GM23338 (cell line): ENCODE results near the gene DDC. TPM values are rescaled to one million over a fixed set of nuclear protein-coding genes. Genes with fewer than 3 reads are reported as not detected.

ENCODE experiments used
- ATAC-seq: fragments of 200-7000 bp; cut with Tn5 transposase; 3 replicates; pipeline ENCODE4 v1.9.1; 2020
- DNase-seq: peaks from one replicate; pipeline ENCODE4 v3.0.0-alpha.2; 2015; ENCODE audit warnings: low spot score
- H2AFZ ChIP-seq: fragments of 200-600 bp; sonication (generic); 2 replicates; pipeline ENCODE4 v1.8.0; 2016; ENCODE audit warnings: antibody characterized with exemption, mild to moderate bottlenecking, moderate library complexity
- H3F3A ChIP-seq: fragments of 200-600 bp; sonication (generic); replicated peaks from 2 replicates; pipeline ENCODE4 v1.8.0; 2017; ENCODE audit warnings: antibody characterized with exemption, mixed run types, low read depth
- H3K27ac ChIP-seq: fragments of 200-600 bp; sonication (generic); 2 replicates; pipeline ENCODE4 v1.6.1; 2016; ENCODE audit warnings: low read depth
- H3K27me3 ChIP-seq: fragments of 200-600 bp; sonication (generic); 2 replicates; pipeline ENCODE4 v1.8.0; 2016; ENCODE audit warnings: mild to moderate bottlenecking, mixed run types, moderate library complexity; ENCODE audit not compliant: insufficient read depth
- H3K36me3 ChIP-seq: fragments of 200-600 bp; sonication (generic); 2 replicates; pipeline ENCODE4 v1.8.0; 2016; ENCODE audit warnings: mild to moderate bottlenecking; ENCODE audit not compliant: insufficient read depth
- H3K4me1 ChIP-seq: fragments of 200-600 bp; sonication (generic); 2 replicates; pipeline ENCODE4 v1.8.0; 2016; ENCODE audit warnings: mild to moderate bottlenecking, moderate library complexity; ENCODE audit not compliant: insufficient read depth
- H3K4me2 ChIP-seq: fragments of 200-600 bp; sonication (generic); 2 replicates; pipeline ENCODE4 v1.7.1; 2017; ENCODE audit warnings: mixed run types
- H3K4me3 ChIP-seq: fragments of 200-600 bp; sonication (generic); 2 replicates; pipeline ENCODE4 v1.6.1; 2016; ENCODE audit warnings: mixed run types
- H3K79me2 ChIP-seq: fragments of 200-600 bp; sonication (generic); replicated peaks from 2 replicates; pipeline ENCODE4 v1.8.0; 2017; ENCODE audit warnings: mild to moderate bottlenecking; ENCODE audit not compliant: insufficient read depth
- H3K9me2 ChIP-seq: fragments of 200-600 bp; sonication (generic); 2 replicates; pipeline ENCODE4 v1.8.0; 2017; ENCODE audit not compliant: insufficient read depth
- H4K20me1 ChIP-seq: fragments of 200-600 bp; sonication (generic); replicated peaks from 2 replicates; pipeline ENCODE4 v1.8.0; 2017; ENCODE audit warnings: mild to moderate bottlenecking; ENCODE audit not compliant: insufficient read depth
- H3K27ac Mint-ChIP-seq: 2 replicates; pipeline ENCODE4 v1.8.0; 2020; ENCODE audit warnings: inconsistent platforms, mild to moderate bottlenecking, moderate library complexity, mixed read lengths
- H3K27me3 Mint-ChIP-seq: 3 replicates; pipeline ENCODE4 v1.8.0; 2022; ENCODE audit warnings: low read depth, mild to moderate bottlenecking, moderate library complexity, mixed read lengths, inconsistent platforms; ENCODE audit not compliant: insufficient read depth, poor library complexity
- H3K36me3 Mint-ChIP-seq: 3 replicates; pipeline ENCODE4 v1.8.0; 2021; ENCODE audit warnings: low read depth, mild to moderate bottlenecking, inconsistent platforms, moderate library complexity, mixed read lengths
- H3K4me1 Mint-ChIP-seq: 3 replicates; pipeline ENCODE4 v1.8.0; 2020; ENCODE audit warnings: mild to moderate bottlenecking, inconsistent platforms, mixed read lengths
- H3K4me3 Mint-ChIP-seq: 3 replicates; pipeline ENCODE4 v1.8.0; 2021; ENCODE audit warnings: moderate library complexity, mild to moderate bottlenecking, inconsistent platforms, mixed read lengths
- H3K9me3 Mint-ChIP-seq: 3 replicates; pipeline ENCODE4 v1.8.0; 2020; ENCODE audit warnings: moderate library complexity, mild to moderate bottlenecking, inconsistent platforms, mixed read lengths
- CREB1 ChIP-seq: fragments of 250-450 bp; sonication (Bioruptor Pico); IDR thresholded peaks from 2 replicates; pipeline ENCODE4 v1.5.0; 2020; ENCODE audit warnings: low read depth, mild to moderate bottlenecking, moderate library complexity
- EZH2 ChIP-seq: fragments of 200-600 bp; sonication (generic); IDR thresholded peaks from one replicate; pipeline ENCODE4 v1.8.0; 2017; ENCODE audit warnings: antibody characterized with exemption, mild to moderate bottlenecking, low read depth; ENCODE audit not compliant: unreplicated experiment
- JUNB ChIP-seq: IDR thresholded peaks from one replicate; pipeline ENCODE4 v1.6.1; 2016; ENCODE audit warnings: antibody characterized with exemption; ENCODE audit not compliant: unreplicated experiment
- NANOG ChIP-seq: IDR thresholded peaks from 2 replicates; pipeline ENCODE4 v1.6.1; 2016; ENCODE audit warnings: antibody characterized with exemption, borderline replicate concordance
- POLR2AphosphoS5 ChIP-seq: IDR thresholded peaks from 2 replicates; pipeline ENCODE4 v1.6.1; 2016; ENCODE audit warnings: antibody characterized with exemption, low read depth
- STAT1 ChIP-seq: IDR thresholded peaks from one replicate; pipeline ENCODE4 v1.6.1; 2016; ENCODE audit warnings: antibody characterized with exemption; ENCODE audit not compliant: unreplicated experiment
- ZNF114 ChIP-seq: fragments of 250-450 bp; sonication (Bioruptor Pico); IDR thresholded peaks from 2 replicates; pipeline ENCODE4 v1.5.0; 2020; ENCODE audit warnings: mild to moderate bottlenecking, moderate library complexity
- ZNF331 ChIP-seq: fragments of 250-450 bp; sonication (Bioruptor Pico); IDR thresholded peaks from 2 replicates; pipeline ENCODE4 v1.5.0; 2020; ENCODE audit warnings: low read depth, mild to moderate bottlenecking, moderate library complexity
- polyA plus RNA-seq: library from polyadenylated mRNA; unstranded; fragments of >200 nt; fragmentation: Nextera tagmentation; extraction: Ambion mirVana; gene quantifications from 2 replicates; pipeline ENCODE4 v1.2.1, GENCODE V29; 2016
- total RNA-seq: library from RNA; depleted of rRNA; stranded (reverse); fragments of >200 nt; shearing (Covaris generic); gene quantifications from 2 replicates; pipeline ENCODE4 v1.2.3, GENCODE V29; 2014
- TF ChIP-seq, protein P1 (sequence below): IDR thresholded peaks from 2 replicates; pipeline ENCODE4 v1.6.1; 2016; ENCODE audit warnings: antibody characterized with exemption
- TF ChIP-seq, protein P2 (sequence below): IDR thresholded peaks from one replicate; pipeline ENCODE4 v1.6.1; 2018; ENCODE audit warnings: antibody characterized with exemption; ENCODE audit not compliant: unreplicated experiment
- TF ChIP-seq, protein P3 (sequence below), 2 experiments: fragments of 200-600 bp in 1 of 2; sonication (generic) in 1 of 2; conservative IDR thresholded peaks; 2 replicates each; pipeline versions ENCODE4 v1.5.1 to v1.6.1; 2016 to 2017; ENCODE audit warnings: antibody characterized with exemption in 2 of 2, low read depth in 2 of 2, mild to moderate bottlenecking in 2 of 2, moderate library complexity in 1 of 2

DDC gene
- total and polyA plus RNA-seq, 2 experiments from 2014 or later: not detected

DNA sequence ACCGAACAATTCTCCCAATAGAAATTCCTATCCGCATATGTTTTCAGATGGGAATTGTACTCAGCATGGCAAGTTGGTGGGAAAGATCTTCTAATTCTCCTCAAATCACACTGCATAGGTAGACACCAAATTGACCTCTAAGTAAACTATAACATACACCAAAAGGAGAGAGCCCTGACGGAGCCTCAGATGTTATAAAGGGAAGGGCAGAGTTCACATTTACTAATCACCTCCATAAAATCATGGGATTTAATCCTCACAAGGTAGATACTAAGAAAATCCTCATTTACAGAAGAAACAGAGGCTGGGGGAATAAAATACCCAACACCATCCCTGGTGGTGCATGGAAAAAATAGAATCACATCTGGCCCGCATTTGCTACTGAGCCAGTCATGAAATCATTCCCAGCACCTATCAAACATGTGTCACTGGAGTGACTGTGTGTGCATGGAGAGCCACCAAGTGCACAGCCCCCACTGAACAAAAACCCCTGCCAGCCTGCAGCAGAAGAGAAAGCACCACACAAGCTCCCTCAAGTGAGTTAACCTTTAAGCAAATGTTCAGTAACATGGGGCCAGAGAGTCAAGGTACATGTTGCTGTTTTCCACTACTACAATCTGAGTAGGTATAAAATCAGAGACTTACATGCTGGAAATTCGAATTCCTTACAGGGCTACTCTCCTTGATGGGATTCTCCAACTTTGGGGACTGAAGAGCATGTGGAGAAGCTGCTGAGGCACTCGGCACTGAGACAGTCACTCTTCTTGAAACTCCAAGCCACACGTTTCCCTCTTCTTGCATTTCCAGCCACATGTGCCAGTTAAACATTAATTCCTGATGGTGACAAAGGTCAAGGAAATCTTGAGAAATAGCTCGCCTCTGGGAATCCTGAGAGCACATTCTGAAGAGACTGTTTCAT, at the start of gene DDC (continued):
- no peak for TF ChIP-seq STAT1
- TF ChIP-seq JUNB: no peak

DNA sequence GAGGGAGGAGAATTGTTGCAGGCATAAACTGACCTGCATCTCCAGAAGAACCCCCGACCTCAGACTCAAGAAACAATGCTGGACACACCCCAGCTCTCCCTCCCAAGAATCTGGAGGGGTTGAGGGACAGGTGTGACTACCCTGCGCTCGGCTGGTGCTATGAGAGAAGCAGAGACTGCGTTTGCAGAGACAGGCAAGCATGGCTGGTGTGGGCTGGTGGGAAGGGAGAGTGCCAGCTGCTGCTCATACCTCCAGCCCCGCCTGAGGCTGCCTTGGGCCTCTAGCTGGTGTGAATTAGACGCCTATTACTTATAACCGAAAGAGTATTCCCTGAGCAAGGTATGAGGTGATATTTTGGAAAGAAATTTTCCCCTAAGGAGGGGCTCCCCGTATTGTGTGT, 48.3 kb upstream of the DDC start:
- Histone ChIP-seq H3K4me3 (no peak overlapping the region), H3K9me2 (no peaks in the 10 kb centered on the region), H3K27me3 (no peaks in the 10 kb centered on the region)
- TF ChIP-seq STAT1 (no peak), ZNF331 (CRISPR knock-in tag) (no peak), NANOG (no peak), ZNF114 (CRISPR knock-in tag) (no peak), EZH2 (no peak), POLR2AphosphoS5 (no peak), JUNB (no peak), CREB1 (CRISPR knock-in tag) (no peak)
- TF ChIP-seq, protein P1, sequence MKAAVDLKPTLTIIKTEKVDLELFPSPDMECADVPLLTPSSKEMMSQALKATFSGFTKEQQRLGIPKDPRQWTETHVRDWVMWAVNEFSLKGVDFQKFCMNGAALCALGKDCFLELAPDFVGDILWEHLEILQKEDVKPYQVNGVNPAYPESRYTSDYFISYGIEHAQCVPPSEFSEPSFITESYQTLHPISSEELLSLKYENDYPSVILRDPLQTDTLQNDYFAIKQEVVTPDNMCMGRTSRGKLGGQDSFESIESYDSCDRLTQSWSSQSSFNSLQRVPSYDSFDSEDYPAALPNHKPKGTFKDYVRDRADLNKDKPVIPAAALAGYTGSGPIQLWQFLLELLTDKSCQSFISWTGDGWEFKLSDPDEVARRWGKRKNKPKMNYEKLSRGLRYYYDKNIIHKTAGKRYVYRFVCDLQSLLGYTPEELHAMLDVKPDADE: no peak
- TF ChIP-seq, protein P2, sequence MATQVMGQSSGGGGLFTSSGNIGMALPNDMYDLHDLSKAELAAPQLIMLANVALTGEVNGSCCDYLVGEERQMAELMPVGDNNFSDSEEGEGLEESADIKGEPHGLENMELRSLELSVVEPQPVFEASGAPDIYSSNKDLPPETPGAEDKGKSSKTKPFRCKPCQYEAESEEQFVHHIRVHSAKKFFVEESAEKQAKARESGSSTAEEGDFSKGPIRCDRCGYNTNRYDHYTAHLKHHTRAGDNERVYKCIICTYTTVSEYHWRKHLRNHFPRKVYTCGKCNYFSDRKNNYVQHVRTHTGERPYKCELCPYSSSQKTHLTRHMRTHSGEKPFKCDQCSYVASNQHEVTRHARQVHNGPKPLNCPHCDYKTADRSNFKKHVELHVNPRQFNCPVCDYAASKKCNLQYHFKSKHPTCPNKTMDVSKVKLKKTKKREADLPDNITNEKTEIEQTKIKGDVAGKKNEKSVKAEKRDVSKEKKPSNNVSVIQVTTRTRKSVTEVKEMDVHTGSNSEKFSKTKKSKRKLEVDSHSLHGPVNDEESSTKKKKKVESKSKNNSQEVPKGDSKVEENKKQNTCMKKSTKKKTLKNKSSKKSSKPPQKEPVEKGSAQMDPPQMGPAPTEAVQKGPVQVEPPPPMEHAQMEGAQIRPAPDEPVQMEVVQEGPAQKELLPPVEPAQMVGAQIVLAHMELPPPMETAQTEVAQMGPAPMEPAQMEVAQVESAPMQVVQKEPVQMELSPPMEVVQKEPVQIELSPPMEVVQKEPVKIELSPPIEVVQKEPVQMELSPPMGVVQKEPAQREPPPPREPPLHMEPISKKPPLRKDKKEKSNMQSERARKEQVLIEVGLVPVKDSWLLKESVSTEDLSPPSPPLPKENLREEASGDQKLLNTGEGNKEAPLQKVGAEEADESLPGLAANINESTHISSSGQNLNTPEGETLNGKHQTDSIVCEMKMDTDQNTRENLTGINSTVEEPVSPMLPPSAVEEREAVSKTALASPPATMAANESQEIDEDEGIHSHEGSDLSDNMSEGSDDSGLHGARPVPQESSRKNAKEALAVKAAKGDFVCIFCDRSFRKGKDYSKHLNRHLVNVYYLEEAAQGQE: no peak
- TF ChIP-seq, protein P3, sequence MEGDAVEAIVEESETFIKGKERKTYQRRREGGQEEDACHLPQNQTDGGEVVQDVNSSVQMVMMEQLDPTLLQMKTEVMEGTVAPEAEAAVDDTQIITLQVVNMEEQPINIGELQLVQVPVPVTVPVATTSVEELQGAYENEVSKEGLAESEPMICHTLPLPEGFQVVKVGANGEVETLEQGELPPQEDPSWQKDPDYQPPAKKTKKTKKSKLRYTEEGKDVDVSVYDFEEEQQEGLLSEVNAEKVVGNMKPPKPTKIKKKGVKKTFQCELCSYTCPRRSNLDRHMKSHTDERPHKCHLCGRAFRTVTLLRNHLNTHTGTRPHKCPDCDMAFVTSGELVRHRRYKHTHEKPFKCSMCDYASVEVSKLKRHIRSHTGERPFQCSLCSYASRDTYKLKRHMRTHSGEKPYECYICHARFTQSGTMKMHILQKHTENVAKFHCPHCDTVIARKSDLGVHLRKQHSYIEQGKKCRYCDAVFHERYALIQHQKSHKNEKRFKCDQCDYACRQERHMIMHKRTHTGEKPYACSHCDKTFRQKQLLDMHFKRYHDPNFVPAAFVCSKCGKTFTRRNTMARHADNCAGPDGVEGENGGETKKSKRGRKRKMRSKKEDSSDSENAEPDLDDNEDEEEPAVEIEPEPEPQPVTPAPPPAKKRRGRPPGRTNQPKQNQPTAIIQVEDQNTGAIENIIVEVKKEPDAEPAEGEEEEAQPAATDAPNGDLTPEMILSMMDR (conservative IDR thresholded peaks at IDR 0.05; ENCODE audit: low read depth in 2 of 2): no peak

More for the DNA sequence above, 48.3 kb upstream of the DDC start:
- Histone ChIP-seq H3F3A (no peaks in the 10 kb centered on the region), H4K20me1 (peaks cover 10% of the 10 kb centered on the region; the same call in 1 of the 2 replicates), H3K36me3 (peaks cover 27% of the 10 kb centered on the region), H2AFZ (no peak overlapping the region), H3K4me1 (no peaks in the 10 kb centered on the region), H3K79me2 (0 out of 2 replicates have a peak, but pooled peaks cover 3% of the 10 kb centered on the region), H3K27ac (no peak overlapping the region), H3K4me2 (no peak overlapping the region)
- peaks cover 2% of the 10 kb centered on the region for H3K27me3 Mint-ChIP-seq
- ATAC-seq (no peak), DNase-seq (no peak)
- no peak overlapping the region for H3K4me3 Mint-ChIP-seq
- H3K9me3 Mint-ChIP-seq: no peaks in the 10 kb centered on the region
- peaks cover 60% of the 10 kb centered on the region for H3K36me3 Mint-ChIP-seq
- no peak overlapping the region for H3K27ac Mint-ChIP-seq
- H3K4me1 Mint-ChIP-seq: no peaks in the 10 kb centered on the region
